Transverse colon (tissue), 4 donors: ENCODE results near the gene DOCK10. TPM values are rescaled to one million over a fixed set of nuclear protein-coding genes. Genes with fewer than 3 reads are reported as not detected.

Source experiments
- DNase-seq: peaks from one replicate; pipeline ENCODE4 v3.0.0-alpha.2; 2019
- H3K27ac ChIP-seq, 4 donors: fragments of 200-600 bp; sonication (generic); 2 replicates each; pipeline ENCODE4 v1.5.1; 2016 to 2018; ENCODE audit warnings: inconsistent platforms in 4 of 4
- H3K27me3 ChIP-seq: fragments of 200-600 bp; sonication (generic); 2 replicates; pipeline ENCODE4 v1.5.1; 2017; ENCODE audit warnings: inconsistent platforms
- H3K36me3 ChIP-seq, 4 donors: fragments of 200-600 bp; sonication (generic); 2 replicates each; pipeline ENCODE4 v1.5.1; 2017 to 2019; ENCODE audit warnings: inconsistent platforms in 4 of 4
- H3K4me1 ChIP-seq, 4 donors: fragments of 200-600 bp; sonication (generic); 2 replicates each; pipeline ENCODE4 v1.5.1; 2017 to 2020; ENCODE audit warnings: inconsistent platforms in 4 of 4
- H3K4me3 ChIP-seq, 4 donors: fragments of 200-600 bp; sonication (generic); 1 replicate in 1 of 4; 2 replicates in 3 of 4; pipeline versions ENCODE4 v1.5.1 to v1.6.1; 2017 to 2019; ENCODE audit warnings: inconsistent platforms in 4 of 4
- H3K9me3 ChIP-seq, 2 donors: fragments of 200-600 bp; sonication (generic); 2 replicates each; pipeline ENCODE4 v1.5.1; 2017 to 2019; ENCODE audit warnings: inconsistent platforms in 2 of 2
- EP300 ChIP-seq: sonication (generic); formaldehyde crosslinking; IDR thresholded peaks from one replicate; pipeline ENCODE4 v1.6.1; 2017; ENCODE audit warnings: antibody characterized with exemption, low read depth
- POLR2A ChIP-seq: fragments of 450-650 bp; IDR thresholded peaks from one replicate; pipeline ENCODE4 v1.6.1; 2016; ENCODE audit warnings: antibody characterized with exemption, mild to moderate bottlenecking, moderate library complexity
- POLR2AphosphoS5 ChIP-seq, 3 donors: sonication (generic); formaldehyde crosslinking; IDR thresholded peaks; one replicate each; pipeline ENCODE4 v1.6.1; 2016; ENCODE audit warnings: antibody characterized with exemption in 3 of 3
- WGBS, 2 donors: methylation state at CpG; one replicate each; pipeline ENCODE4 v1.1.5; 2018; ENCODE audit warnings: low coverage in 1 of 2; 5-methylcytosine and 5-hydroxymethylcytosine counted together
- in situ Hi-C, 4 donors: fragments of 200-750 bp; cut with MboI; loops; one replicate each; pipeline versions ENCODE4 v1.15.0 to v1.15.1; 2017; ENCODE audit warnings: low sequenced_read_pairs in 3 of 4, low pct_ligation_motif_present in 1 of 4, low pct_unique_long_range_greater_than_20kb in 1 of 4
- intact Hi-C: fragments of 100-400 bp; cut with DNase I; formaldehyde crosslinking; loops from one replicate; pipeline ENCODE4 v1.15.1; 2023; ENCODE audit warnings: low total_unique reads
- total RNA-seq, 4 donors: library from RNA; depleted of rRNA; stranded (reverse); fragments of >200 nt; gene quantifications; one replicate each; pipeline ENCODE4 v1.1.0, GENCODE V29; 2016
- TF ChIP-seq, protein P1 (sequence below), 5 experiments: fragments of 200-600 bp in 3 of 5; fragments of 450-650 bp in 2 of 5; sonication (generic) in 3 of 5; IDR thresholded peaks; 1 replicate in 2 of 5; 2 replicates in 3 of 5; pipeline ENCODE4 v1.5.1; 2016 to 2017; ENCODE audit warnings: antibody characterized with exemption in 5 of 5, inconsistent platforms in 3 of 5, mild to moderate bottlenecking in 2 of 5, moderate library complexity in 1 of 5

Gene DOCK10
- total RNA-seq, 4 donors from 2014 or later, result 5.2 to 64.7 (median 14.5) TPM

DNA sequence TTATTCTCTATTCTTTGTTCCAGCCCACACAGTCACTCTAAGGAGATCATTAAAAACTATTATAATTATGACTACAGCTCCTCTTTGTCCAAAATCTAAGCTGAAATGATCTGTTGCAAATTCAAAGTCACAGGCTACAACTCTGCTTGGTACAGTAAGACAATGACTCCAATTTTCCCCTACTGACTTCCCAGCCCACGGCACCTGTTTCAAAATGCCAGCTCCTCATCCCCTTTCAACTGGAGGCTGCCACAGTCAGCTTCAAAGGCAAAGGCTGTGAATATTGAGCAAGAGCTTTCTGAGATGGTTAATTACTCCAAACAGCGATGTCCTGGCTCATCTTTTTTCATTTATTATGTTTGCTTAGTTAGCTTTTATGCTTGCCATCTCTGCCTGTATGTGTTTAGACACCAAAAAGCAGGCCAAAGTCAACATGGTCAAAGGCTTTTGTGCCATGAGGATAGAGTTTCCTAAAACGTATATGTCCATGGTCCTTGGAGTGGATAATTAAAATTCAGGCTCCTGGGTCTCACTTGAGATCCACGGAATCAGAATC lies 141.1 kb downstream of the DOCK10 start:
- Histone ChIP-seq H3K9me3 (no peaks in the 10 kb centered on the region), H3K4me1 (no peaks in the 10 kb centered on the region), H3K27me3 (no peaks in the 10 kb centered on the region), H3K4me3 (no peak overlapping the region), H3K27ac (no peak overlapping the region), H3K36me3 (no peaks in the 10 kb centered on the region)
- intact Hi-C loops, result loop anchor here (10.0 kb wide), 1 partner anchor 1334 kb away; no protein-coding TSS in a partner anchor
- in situ Hi-C loops, result no loop called here
- TF ChIP-seq EP300 (no peak), POLR2AphosphoS5 (IDR thresholded peaks at IDR 0.05) (no peak), POLR2A (no peak)
- TF ChIP-seq, protein P1, sequence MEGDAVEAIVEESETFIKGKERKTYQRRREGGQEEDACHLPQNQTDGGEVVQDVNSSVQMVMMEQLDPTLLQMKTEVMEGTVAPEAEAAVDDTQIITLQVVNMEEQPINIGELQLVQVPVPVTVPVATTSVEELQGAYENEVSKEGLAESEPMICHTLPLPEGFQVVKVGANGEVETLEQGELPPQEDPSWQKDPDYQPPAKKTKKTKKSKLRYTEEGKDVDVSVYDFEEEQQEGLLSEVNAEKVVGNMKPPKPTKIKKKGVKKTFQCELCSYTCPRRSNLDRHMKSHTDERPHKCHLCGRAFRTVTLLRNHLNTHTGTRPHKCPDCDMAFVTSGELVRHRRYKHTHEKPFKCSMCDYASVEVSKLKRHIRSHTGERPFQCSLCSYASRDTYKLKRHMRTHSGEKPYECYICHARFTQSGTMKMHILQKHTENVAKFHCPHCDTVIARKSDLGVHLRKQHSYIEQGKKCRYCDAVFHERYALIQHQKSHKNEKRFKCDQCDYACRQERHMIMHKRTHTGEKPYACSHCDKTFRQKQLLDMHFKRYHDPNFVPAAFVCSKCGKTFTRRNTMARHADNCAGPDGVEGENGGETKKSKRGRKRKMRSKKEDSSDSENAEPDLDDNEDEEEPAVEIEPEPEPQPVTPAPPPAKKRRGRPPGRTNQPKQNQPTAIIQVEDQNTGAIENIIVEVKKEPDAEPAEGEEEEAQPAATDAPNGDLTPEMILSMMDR (IDR thresholded peaks at IDR 0.05), result no peak
- WGBS, 2 donors, result 50 to 59% methylated on average over 2 to 4 of the region's 4 CpGs
- no peak for DNase-seq

DNA sequence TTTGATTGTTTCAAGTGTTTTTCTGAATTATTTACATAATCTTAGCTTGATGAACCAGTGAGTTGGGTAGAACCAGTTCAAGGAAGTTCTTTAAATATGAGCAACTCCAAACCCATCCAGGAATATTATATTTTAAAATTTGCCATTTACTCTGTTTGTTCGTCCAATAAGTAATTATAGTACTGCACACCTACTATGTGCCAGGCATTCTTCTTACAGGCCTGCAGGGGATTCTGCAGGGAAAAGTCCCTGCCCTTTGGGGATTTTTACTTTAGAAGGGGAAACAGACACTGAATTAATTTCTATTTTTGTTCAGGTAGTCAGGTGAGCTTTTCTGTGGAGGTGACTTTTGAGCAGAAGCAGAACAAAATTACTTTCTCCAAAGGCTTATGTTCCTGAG lies 146.9 kb downstream of the DOCK10 start:
- TF ChIP-seq POLR2AphosphoS5 (IDR thresholded peaks at IDR 0.05), result no peak
- TF ChIP-seq POLR2A, result no peak
- no peak for TF ChIP-seq EP300
- TF ChIP-seq, protein P1 (IDR thresholded peaks at IDR 0.05), result no peak
- no peaks in the 10 kb centered on the region for H3K9me3 ChIP-seq
- H3K4me1 ChIP-seq, result peaks cover 0 to 4% (median 0%) of the 10 kb centered on the region in 4 donors
- DNase-seq, result no peak
- no peak overlapping the region for H3K4me3 ChIP-seq
- in situ Hi-C loops (no loop called here), intact Hi-C loops (no loop called here)
- no peak overlapping the region for H3K27ac ChIP-seq
- H3K36me3 ChIP-seq, result no peaks in the 10 kb centered on the region
- 85 to 88% methylated on average over 1 of the region's 1 CpG for WGBS, 2 donors
- no peaks in the 10 kb centered on the region for H3K27me3 ChIP-seq

DNA sequence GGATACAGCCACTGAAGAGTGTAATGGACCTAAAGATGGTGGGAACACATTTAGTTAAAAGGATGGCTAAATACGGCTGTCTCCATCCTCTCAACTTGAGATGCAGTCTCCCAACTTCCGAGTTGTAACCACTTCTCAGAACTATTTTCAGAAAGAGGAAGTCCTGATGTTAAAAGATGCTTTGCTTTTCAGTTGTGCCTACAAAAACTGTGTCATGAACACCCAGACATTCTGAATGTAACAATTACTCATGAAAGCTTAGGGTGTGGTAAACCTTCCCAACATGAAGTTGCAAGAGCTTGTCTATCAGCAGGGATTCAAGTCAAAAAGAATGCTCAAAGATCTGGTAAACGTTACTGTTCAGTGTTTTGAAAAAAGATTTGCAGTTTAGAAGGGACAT lies 147.9 kb downstream of the DOCK10 start:
- no peak for TF ChIP-seq POLR2A
- TF ChIP-seq, protein P1 (IDR thresholded peaks at IDR 0.05), result no peak
- TF ChIP-seq EP300, result no peak
- no peak for TF ChIP-seq POLR2AphosphoS5 (IDR thresholded peaks at IDR 0.05)

DNA sequence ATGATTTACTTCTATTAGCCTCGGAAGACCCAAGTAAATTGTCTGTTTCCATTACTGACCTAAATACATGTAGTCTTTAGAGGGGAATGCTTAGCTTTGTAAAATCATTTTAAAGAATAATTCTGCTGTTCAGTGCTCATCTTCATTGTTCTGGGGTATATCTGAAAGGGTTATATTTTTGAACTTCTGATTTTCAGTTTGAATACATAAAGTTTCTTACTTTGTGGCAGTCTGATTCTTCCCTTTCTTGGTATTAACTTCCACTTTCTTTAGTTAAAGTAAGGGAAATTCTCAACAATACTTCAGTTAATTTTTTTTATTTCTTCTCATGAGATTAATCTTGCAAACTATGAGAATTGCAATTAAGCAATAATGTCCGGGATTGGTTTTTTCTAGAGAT lies 148.4 kb downstream of the DOCK10 start:
- Histone ChIP-seq H3K4me3 (no peak overlapping the region), H3K27ac (no peak overlapping the region), H3K27me3 (no peaks in the 10 kb centered on the region), H3K4me1 (peaks cover 0 to 4% (median 0%) of the 10 kb centered on the region in 4 donors), H3K36me3 (no peaks in the 10 kb centered on the region), H3K9me3 (no peaks in the 10 kb centered on the region)
- DNase-seq, result no peak
- intact Hi-C loops, result no loop called here
- whole genome bisulfite sequencing, 2 donors, result 63 to 83% methylated on average over 2 of the region's 2 CpGs
- TF ChIP-seq, protein P1 (IDR thresholded peaks at IDR 0.05), result no peak
- TF ChIP-seq EP300 (no peak), POLR2A (no peak), POLR2AphosphoS5 (IDR thresholded peaks at IDR 0.05) (no peak)
- in situ Hi-C loops, result no loop called here

More for the DNA sequence above, 147.9 kb downstream of the DOCK10 start:
- Histone ChIP-seq H3K4me3 (no peak overlapping the region), H3K9me3 (no peaks in the 10 kb centered on the region), H3K27ac (no peak overlapping the region), H3K27me3 (no peaks in the 10 kb centered on the region), H3K36me3 (no peaks in the 10 kb centered on the region), H3K4me1 (peaks cover 0 to 4% (median 0%) of the 10 kb centered on the region in 4 donors)
- DNase-seq, result no peak
- 63 to 70% methylated on average over 3 of the region's 3 CpGs for WGBS, 2 donors
- intact Hi-C loops, result no loop called here
- in situ Hi-C loops, result no loop called here
